Liver (tissue), 3 donors: Measurements from ENCODE around the gene GXYLT1.

Experiments
- CTCF ChIP-seq: fragments of 150-350 bp; IDR thresholded peaks from 2 replicates; pipeline ENCODE4 v1.5.1; 2017; ENCODE audit warnings: improper control_type of control experiment, low read depth, low read length; ENCODE audit not compliant: missing input control
- EGR1 ChIP-seq, 2 donors: IDR thresholded peaks; 2 replicates each; pipeline ENCODE4 v1.6.1; 2016 to 2018; ENCODE audit warnings: antibody characterized with exemption in 2 of 2, low read depth in 2 of 2
- FOXA2 ChIP-seq: IDR thresholded peaks from 2 replicates; pipeline ENCODE4 v1.6.1; 2016; ENCODE audit warnings: antibody characterized with exemption
- GABPA ChIP-seq, 2 donors: IDR thresholded peaks in 1 of 2; conservative IDR thresholded peaks in 1 of 2; 2 replicates each; pipeline ENCODE4 v1.6.1; 2016; ENCODE audit warnings: antibody characterized with exemption in 2 of 2, mild to moderate bottlenecking in 1 of 2, moderate library complexity in 1 of 2
- HNF4A ChIP-seq, 2 donors: conservative IDR thresholded peaks; 2 replicates each; pipeline ENCODE4 v1.6.1; 2016; ENCODE audit warnings: antibody characterized with exemption in 2 of 2, mild to moderate bottlenecking in 2 of 2
- JUND ChIP-seq, 2 donors: IDR thresholded peaks; 2 replicates each; pipeline ENCODE4 v1.6.1; 2016; ENCODE audit warnings: antibody characterized with exemption in 2 of 2
- MAX ChIP-seq: IDR thresholded peaks from 2 replicates; pipeline ENCODE4 v1.6.1; 2016; ENCODE audit warnings: antibody characterized with exemption
- NR2F2 ChIP-seq: IDR thresholded peaks from 2 replicates; pipeline ENCODE4 v1.6.1; 2016; ENCODE audit warnings: antibody characterized with exemption
- RAD21 ChIP-seq, 2 donors: IDR thresholded peaks; 2 replicates each; pipeline ENCODE4 v1.6.1; 2016; ENCODE audit warnings: antibody characterized with exemption in 2 of 2, mild to moderate bottlenecking in 2 of 2
- RXRA ChIP-seq, 2 donors: IDR thresholded peaks; 2 replicates each; pipeline ENCODE4 v1.6.1; 2017 to 2018; ENCODE audit warnings: antibody characterized with exemption in 2 of 2, mild to moderate bottlenecking in 1 of 2
- SP1 ChIP-seq: IDR thresholded peaks from 2 replicates; pipeline ENCODE4 v1.6.1; 2018; ENCODE audit warnings: antibody characterized with exemption, mild to moderate bottlenecking
- TAF1 ChIP-seq: conservative IDR thresholded peaks from 2 replicates; pipeline ENCODE4 v1.6.1; 2016; ENCODE audit warnings: antibody characterized with exemption, mild to moderate bottlenecking
- ZBTB33 ChIP-seq: IDR thresholded peaks from 2 replicates; pipeline ENCODE4 v1.6.1; 2016; ENCODE audit warnings: antibody characterized with exemption
- donor health status: healthy.
- donor health status: healthy.

GRCh38 chr12:42104784-42105183 is 39.9 kb downstream of the GXYLT1 start:
- TF ChIP-seq MAX: no peak
- TF ChIP-seq ZBTB33: no peak
- TF ChIP-seq HNF4A (conservative IDR thresholded peaks at IDR 0.05): no peak
- TF ChIP-seq CTCF: no peak
- no peak for TF ChIP-seq JUND (IDR thresholded peaks at IDR 0.05)
- no peak for TF ChIP-seq RXRA (IDR thresholded peaks at IDR 0.05)
- no peak for TF ChIP-seq RAD21 (IDR thresholded peaks at IDR 0.05)
- TF ChIP-seq NR2F2: no peak
- no peak for TF ChIP-seq EGR1 (IDR thresholded peaks at IDR 0.05; ENCODE audit: low read depth in 2 of 2)
- TF ChIP-seq TAF1: no peak
- TF ChIP-seq FOXA2: no peak
- no peak for TF ChIP-seq SP1
- no peak for TF ChIP-seq GABPA (IDR thresholded peaks at IDR 0.05 in 1 of 2, conservative IDR thresholded peaks at IDR 0.05 in 1 of 2)
